SK-N-SH (cell line): ENCODE data around the gene CPED1. TPM values are rescaled to one million over a fixed set of nuclear protein-coding genes. Genes with fewer than 3 reads are reported as not detected.

Source experiments
- CTCF ChIA-PET: fragments of 300-600, 350-600 bp; formaldehyde crosslinking; extraction: SDS; loops from one replicate; lab custom pipeline; 2021; lab: Yijun Ruan, JAX
- POLR2A ChIA-PET: fragments of 350-600 bp; sonication (Branson Sonifier 250); formaldehyde crosslinking; extraction: SDS; loops from one replicate; lab custom pipeline; 2020; ENCODE audit warnings: antibody characterized with exemption, inconsistent platforms; lab: Yijun Ruan, JAX
- DNase-seq: peaks from one replicate; pipeline ENCODE4 v3.0.0; 2012
- H2AFZ ChIP-seq: fragments of 200-600 bp; sonication (generic); 2 replicates; pipeline ENCODE4 v1.8.1; 2016; ENCODE audit warnings: antibody characterized with exemption, mild to moderate bottlenecking, low read depth
- H3F3A ChIP-seq: fragments of 200-600 bp; sonication (generic); replicated peaks from 2 replicates; pipeline ENCODE3; 2016; ENCODE audit warnings: antibody characterized with exemption, mild to moderate bottlenecking; ENCODE audit not compliant: insufficient read depth
- H3K27ac ChIP-seq, 2 experiments: fragments of 200-500 bp in 1 of 2; fragments of 200-600 bp in 1 of 2; sonication (Bioruptor generic) in 1 of 2; sonication (generic), shearing (Covaris generic) in 1 of 2; 2 replicates each; pipeline versions ENCODE4 v1.5.1 to v1.6.1; 2014 to 2016; ENCODE audit warnings: low read depth in 2 of 2, inconsistent platforms in 1 of 2, low read length in 1 of 2, mild to moderate bottlenecking in 1 of 2, mixed read lengths in 1 of 2
- H3K27me3 ChIP-seq: fragments of 200-600 bp; sonication (generic), shearing (Covaris generic); 2 replicates; pipeline ENCODE4 v1.6.1; 2016; ENCODE audit warnings: mixed run types; ENCODE audit not compliant: insufficient read depth
- H3K36me3 ChIP-seq, 2 experiments: fragments of 200-500 bp in 1 of 2; fragments of 200-600 bp in 1 of 2; sonication (Bioruptor generic) in 1 of 2; sonication (generic) in 1 of 2; replicated peaks in 1 of 2; 2 replicates each; pipeline versions ENCODE3 to v1.5.1; 2014 to 2016; ENCODE audit warnings: low read length in 1 of 2, mild to moderate bottlenecking in 1 of 2; ENCODE audit not compliant: insufficient read depth in 2 of 2, control insufficient read depth in 1 of 2
- H3K4me1 ChIP-seq, 2 experiments: fragments of 200-500 bp in 1 of 2; fragments of 200-600 bp in 1 of 2; sonication (Bioruptor generic) in 1 of 2; sonication (generic), shearing (Covaris generic) in 1 of 2; 2 replicates each; pipeline versions ENCODE4 v1.5.1 to v1.6.1; 2014 to 2016; ENCODE audit warnings: low read depth in 1 of 2, low read length in 1 of 2, mixed run types in 1 of 2; ENCODE audit not compliant: insufficient read depth in 2 of 2, control insufficient read depth in 1 of 2
- H3K4me2 ChIP-seq: fragments of 200-600 bp; sonication (generic), shearing (Covaris generic); 2 replicates; pipeline ENCODE4 v1.6.1; 2017; ENCODE audit warnings: mixed run types
- H3K4me3 ChIP-seq, 2 experiments: fragments of 200-500 bp in 1 of 2; fragments of 200-600 bp in 1 of 2; sonication (Bioruptor generic) in 1 of 2; sonication (generic), shearing (Covaris generic) in 1 of 2; 2 replicates each; pipeline versions ENCODE4 v1.5.1 to v1.8.1; 2014 to 2016; ENCODE audit warnings: low read depth in 2 of 2, inconsistent platforms in 1 of 2, low read length in 1 of 2, mild to moderate bottlenecking in 1 of 2, mixed read lengths in 1 of 2, moderate library complexity in 1 of 2
- H3K79me2 ChIP-seq: fragments of 200-600 bp; sonication (generic); 2 replicates; pipeline ENCODE4 v1.8.1; 2017; ENCODE audit warnings: mild to moderate bottlenecking; ENCODE audit not compliant: insufficient read depth
- H3K9ac ChIP-seq: fragments of 200-600 bp; sonication (generic); 2 replicates; pipeline ENCODE4 v1.6.1; 2017; ENCODE audit warnings: mixed run types
- H3K9me2 ChIP-seq: fragments of 200-600 bp; sonication (generic); 2 replicates; pipeline ENCODE4 v1.6.1; 2017; ENCODE audit warnings: mixed run types
- H3K9me3 ChIP-seq: fragments of 200-600 bp; sonication (generic); 2 replicates; pipeline ENCODE4 v1.6.1; 2017; ENCODE audit warnings: mixed run types, mild to moderate bottlenecking, moderate library complexity
- H4K20me1 ChIP-seq: fragments of 200-600 bp; sonication (generic); 2 replicates; pipeline ENCODE4 v1.6.1; 2017; ENCODE audit warnings: mild to moderate bottlenecking, mixed run types; ENCODE audit not compliant: insufficient read depth
- CHD2 ChIP-seq: fragments of 150-350 bp; IDR thresholded peaks from 2 replicates; pipeline ENCODE4 v1.6.1; 2018; ENCODE audit warnings: low read length; ENCODE audit not compliant: partially characterized antibody
- CTCF ChIP-seq: fragments of 200-600 bp; sonication (generic); IDR thresholded peaks from 2 replicates; pipeline ENCODE4 v1.6.1; 2017; ENCODE audit warnings: antibody characterized with exemption, mild to moderate bottlenecking, moderate library complexity
- EP300 ChIP-seq, 2 experiments: IDR thresholded peaks; 2 replicates each; pipeline versions ENCODE4 v1.4.0 to v1.6.1; 2012; ENCODE audit warnings: borderline replicate concordance in 1 of 2, low read depth in 1 of 2, low read length in 1 of 2
- EZH2phosphoT487 ChIP-seq: fragments of 200-600 bp; sonication (generic); IDR thresholded peaks from 2 replicates; pipeline ENCODE4 v1.6.1; 2017; ENCODE audit warnings: low read depth, mixed run types, mild to moderate bottlenecking, antibody characterized with exemption, moderate library complexity, borderline replicate concordance
- FOSL2 ChIP-seq: IDR thresholded peaks from 2 replicates; pipeline ENCODE4 v1.4.0; 2012; ENCODE audit warnings: low read depth, mild to moderate bottlenecking, moderate library complexity, borderline replicate concordance
- FOXJ3 ChIP-seq: sonication (generic); formaldehyde crosslinking; IDR thresholded peaks from 2 replicates; pipeline ENCODE4 v1.5.1; 2020; ENCODE audit warnings: mild to moderate bottlenecking, missing genetic modification reagents
- IRF3 ChIP-seq: fragments of 150-350 bp; IDR thresholded peaks from 2 replicates; pipeline ENCODE4 v1.6.1; 2016; ENCODE audit warnings: mild to moderate bottlenecking, low read depth, low read length
- MAX ChIP-seq: IDR thresholded peaks from 2 replicates; pipeline ENCODE4 v1.4.0; 2012; ENCODE audit warnings: low read depth
- NFIC ChIP-seq: IDR thresholded peaks from 2 replicates; pipeline ENCODE4 v1.4.0; 2012; ENCODE audit warnings: borderline replicate concordance
- NRF1 ChIP-seq: IDR thresholded peaks from 2 replicates; pipeline ENCODE4 v1.6.1; 2012; ENCODE audit warnings: low read depth, mild to moderate bottlenecking, low read length
- POLR2AphosphoS5 ChIP-seq: IDR thresholded peaks from 2 replicates; pipeline ENCODE4 v1.6.1; 2012; ENCODE audit warnings: low read depth, low read length
- RAD21 ChIP-seq: IDR thresholded peaks from 2 replicates; pipeline ENCODE4 v1.6.1; 2012; ENCODE audit warnings: mild to moderate bottlenecking, low read length
- RFX5 ChIP-seq: IDR thresholded peaks from 2 replicates; pipeline ENCODE4 v1.6.1; 2012; ENCODE audit warnings: mild to moderate bottlenecking, improper control_type of control experiment, low read length
- ZBTB33 ChIP-seq: IDR thresholded peaks from 2 replicates; pipeline ENCODE4 v1.4.0; 2012; ENCODE audit warnings: low read depth, borderline replicate concordance
- WGBS: methylation state at CpG from one replicate; pipeline ENCODE4 v1.1.6; 2017; ENCODE audit warnings: low lambda C conversion rate; 5-methylcytosine and 5-hydroxymethylcytosine counted together
- polyA plus RNA-seq, 3 experiments: library from polyadenylated mRNA; depleted of rRNA; stranded (reverse); fragments of >200 nt; gene quantifications; 2 replicates each; pipeline ENCODE4 v1.2.3, GENCODE V29; 2012

CPED1 gene
- polyA plus RNA-seq, 1 of the 3 experiments (the other 2 are of a cell fraction), result 4.4 TPM

GRCh38 chr7:120984406-120984805, 4.1 kb upstream of the CPED1 start:
- H3K4me1 ChIP-seq, result peaks cover 0 to 7% of the 10 kb centered on the region in 2 experiments; a peak in 2 of 4 replicates
- H3K36me3 ChIP-seq, result no peaks in the 10 kb centered on the region
- no peak overlapping the region for H2AFZ ChIP-seq
- H4K20me1 ChIP-seq, result no peaks in the 10 kb centered on the region
- no peaks in the 10 kb centered on the region for H3K27me3 ChIP-seq
- 89% methylated on average over 3 of the region's 3 CpGs for WGBS
- CTCF ChIA-PET, result interaction anchor here (1.2 to 8.9 kb wide), 8 partner anchors 12 to 193 kb away, joined by 3 to 397 read pairs (median 6); partner anchors contain the start of gene ING3
- DNase-seq, result no peak
- peaks cover 25% of the 10 kb centered on the region for H3F3A ChIP-seq
- no peaks in the 10 kb centered on the region for H3K9me2 ChIP-seq
- H3K4me3 ChIP-seq, result no peak overlapping the region
- H3K4me2 ChIP-seq, result no peak overlapping the region
- H3K9me3 ChIP-seq, result no peaks in the 10 kb centered on the region
- no peaks in the 10 kb centered on the region for H3K79me2 ChIP-seq
- TF ChIP-seq POLR2AphosphoS5, result no peak
- no peak for TF ChIP-seq RAD21
- TF ChIP-seq RFX5, result no peak
- no peak for TF ChIP-seq CHD2
- no peak for TF ChIP-seq IRF3
- TF ChIP-seq ZBTB33, result no peak
- no peak for TF ChIP-seq FOXJ3
- TF ChIP-seq NRF1, result no peak
- no peak for TF ChIP-seq CTCF
- no peak for TF ChIP-seq EP300 (IDR thresholded peaks at IDR 0.05; ENCODE audit: borderline replicate concordance in 1 of 2, low read depth in 1 of 2, low read length in 1 of 2)
- no peak for TF ChIP-seq MAX
- TF ChIP-seq NFIC, result no peak
- TF ChIP-seq EZH2phosphoT487, result no peak
- no peak for TF ChIP-seq FOSL2
- POLR2A ChIA-PET, result no interaction called here
- H3K27ac ChIP-seq, result peak overlapping the region in 1 of 2 experiments; percentile 67; a peak in 2 of 4 replicates
- no peak overlapping the region for H3K9ac ChIP-seq
